Measurements from ENCODE around the gene INPP5F.

DNA sequence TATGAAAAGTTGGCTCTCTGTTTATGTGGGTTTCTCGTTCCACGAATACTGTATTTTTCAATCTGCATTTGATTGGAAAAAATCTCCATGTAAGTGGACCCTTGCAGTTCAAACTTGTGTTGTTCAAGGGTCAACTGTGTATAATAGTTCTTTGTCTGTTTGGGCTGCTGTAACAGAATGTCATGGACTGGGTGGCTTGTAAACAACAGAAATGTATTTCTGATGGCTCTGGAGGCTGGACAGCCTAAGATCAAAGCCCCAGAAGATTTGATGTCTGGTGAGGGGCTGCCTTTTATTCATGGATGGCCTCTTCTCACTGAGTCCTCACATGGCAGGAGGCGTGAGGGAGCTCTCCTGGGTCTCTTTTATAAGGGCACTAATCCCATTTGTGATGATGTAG is 36.2 kb downstream of the INPP5F start:
- TF ChIP-seq EZH2 (IDR thresholded peaks at IDR 0.05), result no peak
- TF ChIP-seq FOXP2 (optimal IDR thresholded peaks at IDR 0.05; ENCODE audit: control extremely low read depth, extremely low read length, insufficient read depth), result no peak
- TF ChIP-seq POLR2AphosphoS5 (IDR thresholded peaks at IDR 0.05; ENCODE audit: borderline replicate concordance, low read depth, low read length), result no peak

Data from SK-N-MC (cell line).